ENCODE results near the gene BLOC1S4.

BLOC1S4 gene

DNA sequence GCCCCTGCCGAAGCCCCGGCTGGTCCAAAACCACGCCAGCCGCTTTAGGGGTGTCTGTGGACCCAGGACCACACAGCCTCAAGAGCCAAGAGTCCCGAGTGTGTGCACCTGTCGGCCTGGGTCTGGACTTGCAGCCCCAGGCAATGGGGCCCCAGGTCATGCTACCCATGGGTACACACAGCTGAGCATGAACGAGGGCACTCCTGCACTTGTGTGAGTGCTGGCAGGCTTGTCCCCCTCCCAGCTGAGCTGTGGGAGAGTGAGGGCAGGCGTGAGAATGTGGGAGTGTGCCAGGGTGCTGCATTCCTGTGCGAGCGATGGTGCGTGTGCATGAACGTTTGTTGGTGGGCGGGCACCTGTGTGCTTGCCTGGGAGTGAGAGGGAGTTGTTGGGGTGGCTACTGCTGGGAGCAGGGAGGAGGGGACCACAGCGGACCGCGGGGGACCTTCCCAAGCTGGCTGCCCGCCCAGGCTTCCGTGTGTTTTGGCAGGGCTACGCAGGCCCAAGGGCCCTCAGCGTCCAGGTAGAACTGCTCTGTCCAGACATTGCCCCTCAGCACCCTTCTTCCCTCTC is 30.8 kb downstream of the BLOC1S4 start:
- no peak for DNase-seq (ENCODE audit: insufficient read length, low spot score)
- TF ChIP-seq, protein P1, sequence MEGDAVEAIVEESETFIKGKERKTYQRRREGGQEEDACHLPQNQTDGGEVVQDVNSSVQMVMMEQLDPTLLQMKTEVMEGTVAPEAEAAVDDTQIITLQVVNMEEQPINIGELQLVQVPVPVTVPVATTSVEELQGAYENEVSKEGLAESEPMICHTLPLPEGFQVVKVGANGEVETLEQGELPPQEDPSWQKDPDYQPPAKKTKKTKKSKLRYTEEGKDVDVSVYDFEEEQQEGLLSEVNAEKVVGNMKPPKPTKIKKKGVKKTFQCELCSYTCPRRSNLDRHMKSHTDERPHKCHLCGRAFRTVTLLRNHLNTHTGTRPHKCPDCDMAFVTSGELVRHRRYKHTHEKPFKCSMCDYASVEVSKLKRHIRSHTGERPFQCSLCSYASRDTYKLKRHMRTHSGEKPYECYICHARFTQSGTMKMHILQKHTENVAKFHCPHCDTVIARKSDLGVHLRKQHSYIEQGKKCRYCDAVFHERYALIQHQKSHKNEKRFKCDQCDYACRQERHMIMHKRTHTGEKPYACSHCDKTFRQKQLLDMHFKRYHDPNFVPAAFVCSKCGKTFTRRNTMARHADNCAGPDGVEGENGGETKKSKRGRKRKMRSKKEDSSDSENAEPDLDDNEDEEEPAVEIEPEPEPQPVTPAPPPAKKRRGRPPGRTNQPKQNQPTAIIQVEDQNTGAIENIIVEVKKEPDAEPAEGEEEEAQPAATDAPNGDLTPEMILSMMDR (IDR thresholded peaks at IDR 0.05; ENCODE audit: insufficient read depth, missing control alignments), result no peak
- no peak for FAIRE-seq

DNA sequence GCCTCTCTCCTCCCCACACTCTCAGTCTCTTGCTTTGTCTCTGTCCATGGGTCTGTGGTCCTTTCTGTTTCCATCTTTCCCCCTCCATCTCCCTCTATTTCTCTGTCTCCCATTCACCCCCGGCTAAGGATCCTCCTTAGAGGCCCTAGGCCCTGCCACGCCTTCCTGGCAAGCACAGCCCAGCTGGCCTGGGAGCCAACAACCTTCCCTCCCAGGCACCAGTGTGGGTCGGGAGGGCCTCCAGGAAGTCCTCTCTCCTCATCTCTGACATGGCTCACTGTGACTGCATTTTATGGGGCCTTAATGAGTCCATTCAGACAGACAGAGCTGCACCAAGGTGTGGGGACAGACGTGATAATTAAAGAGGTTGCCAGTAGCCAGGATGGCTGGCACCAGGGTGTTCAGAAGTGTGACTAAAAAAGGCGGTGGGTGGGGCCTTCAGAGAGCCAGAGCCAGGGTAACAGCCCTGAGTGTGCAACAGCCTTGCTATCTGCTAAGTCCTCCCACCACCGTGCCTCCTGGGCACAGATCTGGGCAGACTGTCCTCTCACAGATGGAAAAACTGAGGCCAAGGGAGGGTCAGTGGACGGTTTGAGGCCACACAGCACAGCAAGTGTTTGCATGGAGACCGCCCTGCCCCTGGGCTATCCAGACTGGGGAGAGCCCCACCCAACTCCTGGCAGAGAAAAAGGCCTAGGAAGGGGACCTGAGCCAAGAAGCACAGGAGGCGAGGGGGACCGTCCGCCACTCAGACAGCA is 31.5 kb downstream of the BLOC1S4 start:
- FAIRE-seq (no peak), DNase-seq (ENCODE audit: insufficient read length, low spot score) (no peak)
- TF ChIP-seq, protein P1 (IDR thresholded peaks at IDR 0.05; ENCODE audit: insufficient read depth, missing control alignments), result no peak

DNA sequence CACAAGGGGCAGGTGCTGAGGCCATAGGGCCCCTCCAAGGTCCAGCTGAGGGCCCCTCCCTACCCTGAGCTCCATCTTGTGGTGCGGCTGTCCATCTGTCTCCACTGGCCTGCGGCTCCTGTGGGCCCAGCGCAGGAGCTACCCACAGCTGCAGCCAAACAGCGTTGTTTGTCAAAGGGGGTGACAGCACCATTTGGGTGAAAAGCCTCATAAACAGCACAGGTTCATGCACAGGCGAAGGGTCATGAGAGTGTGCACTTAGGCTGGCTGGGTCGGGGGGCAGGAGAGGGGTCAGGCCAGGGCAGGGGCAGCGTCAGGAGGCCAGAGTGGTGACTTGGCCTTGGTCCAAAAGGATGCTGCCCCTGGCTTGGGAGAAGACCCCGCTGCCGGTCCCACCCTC is 32.3 kb downstream of the BLOC1S4 start:
- TF ChIP-seq, protein P1 (IDR thresholded peaks at IDR 0.05; ENCODE audit: insufficient read depth, missing control alignments), result no peak
- DNase-seq (ENCODE audit: insufficient read length, low spot score) (no peak), FAIRE-seq (no peak)

DNA sequence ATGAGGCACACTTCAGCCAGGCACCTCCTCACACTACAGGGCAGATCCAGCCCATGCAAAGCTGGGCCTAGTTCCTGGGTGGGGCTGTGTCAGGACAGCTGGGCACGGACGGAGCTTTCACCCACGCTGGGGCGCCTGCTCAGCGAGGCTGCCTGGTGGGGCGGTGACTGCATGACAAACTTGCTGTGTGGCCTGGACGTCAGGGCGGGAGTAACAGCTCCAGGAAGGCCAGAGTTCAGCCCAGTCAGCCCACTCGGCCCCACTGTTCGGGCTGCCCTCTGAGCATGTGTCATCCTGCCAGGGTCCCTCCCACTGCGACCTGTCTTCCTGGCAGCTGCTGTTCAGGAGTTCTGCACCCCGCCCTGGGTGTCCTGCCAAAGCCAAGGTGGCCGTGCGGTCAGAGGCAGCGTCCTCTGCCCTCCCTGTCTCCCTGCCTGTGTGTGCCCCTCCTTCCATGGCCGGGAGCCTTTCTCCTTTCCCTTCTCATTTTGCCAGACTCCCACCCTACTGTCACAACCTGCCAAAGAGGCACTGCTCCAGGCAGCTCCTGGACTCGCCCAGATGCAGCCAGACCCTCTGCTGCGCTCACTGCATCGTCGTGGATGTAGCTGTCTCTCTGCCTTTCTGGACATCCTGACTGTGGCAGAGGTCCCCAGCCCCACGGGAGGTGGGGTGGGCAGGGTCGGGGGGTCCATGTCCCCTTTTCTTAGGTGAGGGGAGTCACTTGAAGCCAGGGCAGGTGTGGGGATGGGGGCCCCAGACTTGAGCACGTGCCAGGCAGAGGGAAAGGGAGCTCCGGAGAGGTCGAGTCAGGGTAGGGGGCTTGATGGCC is 33.6 kb downstream of the BLOC1S4 start:
- no peak for DNase-seq (ENCODE audit: insufficient read length, low spot score)
- FAIRE-seq, result no peak
- TF ChIP-seq, protein P1 (IDR thresholded peaks at IDR 0.05; ENCODE audit: insufficient read depth, missing control alignments), result no peak

DNA sequence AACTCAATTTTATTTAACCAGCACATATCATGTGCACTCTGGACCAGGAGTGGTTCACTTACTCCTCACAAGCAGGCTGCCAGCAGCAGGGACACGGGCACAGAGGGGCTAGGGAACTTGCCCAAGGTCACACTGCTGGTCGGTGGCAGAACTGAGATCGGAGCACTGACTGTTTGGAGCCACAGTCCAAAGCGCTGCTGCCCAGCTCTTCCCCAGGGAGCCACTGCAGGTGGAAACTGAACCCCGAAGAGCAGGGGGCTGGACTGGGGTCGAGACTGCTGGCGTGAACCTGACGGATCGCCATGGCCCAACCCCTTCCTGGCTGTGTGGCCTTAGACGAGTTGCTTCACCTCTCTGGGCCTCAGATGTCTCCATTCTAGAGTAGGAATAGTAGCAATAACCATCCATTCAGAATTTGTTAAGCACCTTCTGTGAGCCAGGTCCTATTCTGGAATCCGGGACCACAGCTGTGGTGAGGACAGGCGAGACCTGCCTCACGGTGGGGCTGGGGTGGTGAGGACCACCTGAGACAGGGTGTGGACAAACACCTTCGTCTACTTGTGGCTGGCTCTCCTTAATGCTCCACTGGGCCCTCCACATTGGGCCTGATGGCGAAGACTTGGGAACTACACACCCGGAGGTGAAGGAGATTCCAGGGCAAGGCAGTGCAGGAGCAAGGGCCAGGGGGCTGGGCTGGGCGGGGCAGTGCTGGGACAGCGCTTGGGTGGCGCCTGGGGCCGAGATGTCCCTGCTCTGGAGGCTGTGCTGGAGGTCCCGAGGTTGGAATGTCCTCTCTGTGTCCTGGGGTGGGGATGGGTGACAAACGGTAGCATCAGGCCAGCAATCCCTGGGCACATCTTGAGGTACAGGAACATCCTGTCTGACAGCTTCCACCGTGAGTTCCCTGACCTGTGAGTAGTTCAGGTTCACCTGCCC is 34.6 kb downstream of the BLOC1S4 start:
- TF ChIP-seq, protein P1 (IDR thresholded peaks at IDR 0.05; ENCODE audit: insufficient read depth, missing control alignments), result no peak
- DNase-seq (ENCODE audit: insufficient read length, low spot score), result no peak

DNA sequence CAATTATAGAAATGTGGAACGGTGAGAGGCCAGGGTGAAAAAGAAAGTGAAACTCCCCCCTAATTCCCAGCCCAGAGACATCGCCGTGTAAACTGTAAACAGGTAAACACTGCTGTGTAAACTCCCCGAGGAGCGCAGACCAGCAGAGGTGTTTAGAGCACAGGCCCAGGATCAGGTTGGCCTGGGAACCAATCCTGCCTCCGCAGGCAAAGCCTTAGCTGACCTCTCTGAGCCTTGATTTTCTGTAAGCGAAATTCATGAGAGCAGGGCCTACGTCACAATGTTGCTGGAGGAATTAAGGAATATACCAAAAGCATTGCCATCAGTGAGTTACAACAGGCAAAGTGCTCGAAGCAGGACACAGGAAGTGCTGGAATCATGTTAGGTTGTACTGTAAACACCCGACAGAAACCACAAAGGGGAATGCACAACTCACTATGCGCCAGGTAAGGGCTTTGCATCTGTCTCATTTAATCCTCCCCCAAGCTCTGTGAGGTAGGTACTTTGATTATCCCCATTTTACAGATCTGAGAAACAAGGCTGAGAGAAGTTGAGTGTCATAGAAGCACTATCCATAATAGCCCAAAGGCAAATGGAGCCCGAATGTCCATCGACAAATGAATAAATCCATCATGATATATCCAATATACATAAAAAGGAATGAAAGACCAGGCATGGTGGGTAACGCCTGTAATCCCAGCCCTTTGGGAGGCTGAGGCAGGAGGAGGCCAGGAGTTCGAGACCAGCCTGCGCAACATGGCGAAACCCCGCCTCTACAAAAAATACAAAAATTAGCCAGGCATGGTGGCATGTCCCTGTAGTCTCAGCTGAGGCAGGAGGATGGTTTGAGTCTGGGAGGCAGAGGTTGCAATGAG is 35.9 kb downstream of the BLOC1S4 start:
- no peak for FAIRE-seq
- TF ChIP-seq, protein P1 (IDR thresholded peaks at IDR 0.05; ENCODE audit: insufficient read depth, missing control alignments), result no peak
- no peak for DNase-seq (ENCODE audit: insufficient read length, low spot score)

More for the DNA sequence above, 34.6 kb downstream of the BLOC1S4 start:
- no peak for FAIRE-seq
